Progenitor cell of endocrine pancreas (in vitro differentiated cells): ENCODE measurements around the gene PRSS1. TPM values are rescaled to one million over a fixed set of nuclear protein-coding genes. Genes with fewer than 3 reads are reported as not detected.
"Not testable (repeated sequence)": the region's sequence is repeated elsewhere in the genome, so short reads cannot be mapped to it uniquely, and the experiment has no call there.

Experiments used
- DNase-seq: peaks from one replicate; pipeline ENCODE4 v3.0.0; 2021; ENCODE audit warnings: low spot score; ENCODE audit not compliant: unreplicated experiment
- H3K27ac Mint-ChIP-seq: 2 replicates; pipeline ENCODE4 v1.8.0; 2021; ENCODE audit warnings: mild to moderate bottlenecking, moderate library complexity, mixed read lengths
- H3K27me3 Mint-ChIP-seq: 2 replicates; pipeline ENCODE4 v1.8.0; 2021; ENCODE audit warnings: mixed read lengths
- H3K36me3 Mint-ChIP-seq: 2 replicates; pipeline ENCODE4 v1.8.0; 2022; ENCODE audit warnings: mixed read lengths; ENCODE audit not compliant: insufficient read depth
- H3K4me1 Mint-ChIP-seq: 2 replicates; pipeline ENCODE4 v1.8.0; 2021; ENCODE audit warnings: low read depth, mixed read lengths
- H3K4me3 Mint-ChIP-seq: 2 replicates; pipeline ENCODE4 v1.8.0; 2021; ENCODE audit warnings: low read depth, mild to moderate bottlenecking, moderate library complexity, mixed read lengths
- H3K9me3 Mint-ChIP-seq: 2 replicates; pipeline ENCODE4 v1.8.0; 2021; ENCODE audit warnings: low read depth, mixed read lengths
- CTCF ChIP-seq: fragments of 200-600 bp; sonication (generic); IDR thresholded peaks from one replicate; pipeline ENCODE4 v1.5.0; 2021; ENCODE audit warnings: antibody characterized with exemption, mild to moderate bottlenecking; ENCODE audit not compliant: unreplicated experiment
- total RNA-seq: library from RNA; stranded (reverse); gene quantifications from 2 replicates; pipeline ENCODE4 v1.2.1, GENCODE V29; 2021

PRSS1 gene
- total RNA-seq, 1 donor from 2014 or later = 32.1 TPM

- DNase-seq = no peak
- peaks cover 47% of the 10 kb centered on the region for H3K27me3 Mint-ChIP-seq
- H3K27ac Mint-ChIP-seq = no peak overlapping the region
- no peak overlapping the region for H3K4me3 Mint-ChIP-seq
- no peak for TF ChIP-seq CTCF
- no peaks in the 10 kb centered on the region for H3K36me3 Mint-ChIP-seq
- H3K4me1 Mint-ChIP-seq = peaks cover 3% of the 10 kb centered on the region
- H3K9me3 Mint-ChIP-seq = peaks cover 4% of the 10 kb centered on the region
Observed at GRCh38 chr7:142772673-142773072, 23.4 kb downstream of the PRSS1 start.

- DNase-seq = no peak
- no peak overlapping the region for H3K27ac Mint-ChIP-seq
- H3K4me3 Mint-ChIP-seq = no peak overlapping the region
- TF ChIP-seq CTCF = no peak
- peaks cover 7% of the 10 kb centered on the region for H3K9me3 Mint-ChIP-seq
- no peaks in the 10 kb centered on the region for H3K36me3 Mint-ChIP-seq
- peaks cover 7% of the 10 kb centered on the region for H3K4me1 Mint-ChIP-seq
- peaks cover 42% of the 10 kb centered on the region for H3K27me3 Mint-ChIP-seq
Observed at GRCh38 chr7:142773230-142773629, 24.0 kb downstream of the PRSS1 start.

- peaks cover 9% of the 10 kb centered on the region for H3K4me1 Mint-ChIP-seq
- H3K9me3 Mint-ChIP-seq = peaks cover 7% of the 10 kb centered on the region
- no peaks in the 10 kb centered on the region for H3K36me3 Mint-ChIP-seq
- peak overlapping the region; percentile 10 for H3K27ac Mint-ChIP-seq
- no peak for DNase-seq
- no peak overlapping the region for H3K4me3 Mint-ChIP-seq
- peaks cover 35% of the 10 kb centered on the region for H3K27me3 Mint-ChIP-seq
- TF ChIP-seq CTCF = no peak
Observed at GRCh38 chr7:142773937-142774744, 24.9 kb downstream of the PRSS1 start.

GRCh38 chr7:142774826-142775225 is 25.6 kb downstream of the PRSS1 start:
- H3K27me3 Mint-ChIP-seq = peaks cover 30% of the 10 kb centered on the region
- peaks cover 9% of the 10 kb centered on the region for H3K4me1 Mint-ChIP-seq
- peaks cover 7% of the 10 kb centered on the region for H3K9me3 Mint-ChIP-seq
- H3K27ac Mint-ChIP-seq = no peak overlapping the region
- no peak for TF ChIP-seq CTCF
- no peak for DNase-seq
- no peaks in the 10 kb centered on the region for H3K36me3 Mint-ChIP-seq
- no peak overlapping the region for H3K4me3 Mint-ChIP-seq

- not testable (repeated sequence) for H3K27ac Mint-ChIP-seq, H3K36me3 Mint-ChIP-seq, H3K4me3 Mint-ChIP-seq, DNase-seq, H3K9me3 Mint-ChIP-seq, H3K4me1 Mint-ChIP-seq
- H3K27me3 Mint-ChIP-seq = peaks cover 29% of the 10 kb centered on the region
Observed at GRCh38 chr7:142775351-142776115, 26.3 kb downstream of the PRSS1 start.
